ENCODE measurements around the gene RPL3. TPM values are rescaled to one million over a fixed set of nuclear protein-coding genes. Genes with fewer than 3 reads are reported as not detected.

Gene RPL3
- total RNA-seq, 2 donors from 2014 or later = 908 to 1,235 TPM

- no peak overlapping the region for H3K4me3 ChIP-seq
- H3K9me3 ChIP-seq = peaks cover 8% of the 10 kb centered on the region
- no peak for TF ChIP-seq CTCF (IDR thresholded peaks at IDR 0.05)
- DNase-seq (ENCODE audit: low spot score) = no peak
- no peak for ATAC-seq (ENCODE audit: insufficient number of reproducible peaks, low FRiP score, low read depth)
- H3K27me3 ChIP-seq (replicated peaks; ENCODE audit: insufficient read depth) = no peaks in the 10 kb centered on the region
- no peaks in the 10 kb centered on the region for H3K36me3 ChIP-seq
- no peak overlapping the region for H3K27ac ChIP-seq
- peaks cover 0 to 10% of the 10 kb centered on the region in 2 donors for H3K4me1 ChIP-seq (ENCODE audit: control insufficient read depth in 1 of 2, low read depth in 2 of 2)
Measured at GRCh38 chr22:39265143-39265886, 54.1 kb downstream of the RPL3 start.

GRCh38 chr22:39264349-39265038 is 54.9 kb downstream of the RPL3 start:
- no peak for ATAC-seq (ENCODE audit: insufficient number of reproducible peaks, low FRiP score, low read depth)
- no peaks in the 10 kb centered on the region for H3K27me3 ChIP-seq (replicated peaks; ENCODE audit: insufficient read depth)
- peaks cover 0 to 10% of the 10 kb centered on the region in 2 donors for H3K4me1 ChIP-seq (ENCODE audit: control insufficient read depth in 1 of 2, low read depth in 2 of 2)
- peaks cover 8% of the 10 kb centered on the region for H3K9me3 ChIP-seq
- no peak for TF ChIP-seq CTCF (IDR thresholded peaks at IDR 0.05)
- no peak overlapping the region for H3K27ac ChIP-seq
- no peak overlapping the region for H3K4me3 ChIP-seq
- no peak for DNase-seq (ENCODE audit: low spot score)
- no peaks in the 10 kb centered on the region for H3K36me3 ChIP-seq

- Histone ChIP-seq H3K4me1 (ENCODE audit: control insufficient read depth in 1 of 2, low read depth in 2 of 2) (peaks cover 0 to 9% of the 10 kb centered on the region in 2 donors), H3K36me3 (no peaks in the 10 kb centered on the region), H3K27me3 (replicated peaks; ENCODE audit: insufficient read depth) (no peaks in the 10 kb centered on the region), H3K4me3 (no peak overlapping the region), H3K27ac (no peak overlapping the region), H3K9me3 (peaks cover 8% of the 10 kb centered on the region)
- ATAC-seq (ENCODE audit: insufficient number of reproducible peaks, low FRiP score, low read depth) (no peak), DNase-seq (ENCODE audit: low spot score) (no peak)
- no peak for TF ChIP-seq CTCF (IDR thresholded peaks at IDR 0.05)
Measured at GRCh38 chr22:39263626-39264348, 55.6 kb downstream of the RPL3 start.

Other genes with a start within 250 kb of the RPL3 start
- 1 to 10 TPM; 3.4 to 8.3 TPM for gene APOBEC3G, start 242.3 kb downstream of the RPL3 start, total RNA-seq
- gene APOBEC3H, start 222.4 kb downstream of the RPL3 start, total RNA-seq = 1 to 10 TPM in 1 of 2 donors, not detected in 1; 1.6 TPM
- 100 to 1,000 TPM; 170 to 174 TPM for gene CBX7, start 166.9 kb downstream of the RPL3 start, total RNA-seq
- gene PDGFB, start 74.6 kb downstream of the RPL3 start, total RNA-seq = 10 to 100 TPM; 10.8 to 12.6 TPM
- gene SYNGR1, start 30.4 kb upstream of the RPL3 start, total RNA-seq = 10 to 100 TPM in 1 of 2 donors, 1 to 10 TPM in 1; 9.1 to 12.9 TPM
- gene TAB1, start 80.2 kb upstream of the RPL3 start, total RNA-seq = 10 to 100 TPM; 14.5 to 21.4 TPM
- gene MGAT3, start 137.4 kb upstream of the RPL3 start, total RNA-seq = 1 to 10 TPM; 1.1 to 3.2 TPM
- 10 to 100 TPM; 18.8 to 36.9 TPM for gene MIEF1, start 182.7 kb upstream of the RPL3 start, total RNA-seq
- gene ATF4, start 200.9 kb upstream of the RPL3 start, total RNA-seq = 100 to 1,000 TPM; 301 to 320 TPM
- gene RPS19BP1, start 213.1 kb upstream of the RPL3 start, total RNA-seq = 10 to 100 TPM; 77.7 to 89.6 TPM

All from thoracic aorta (tissue), 2 donors.